ENCODE measurements around the gene TGIF1. TPM values are rescaled to one million over a fixed set of nuclear protein-coding genes. Genes with fewer than 3 reads are reported as not detected.

The TGIF1 gene
- total RNA-seq, 3 donors from 2014 or later (not counting 1 experiment from before 2014, with no cell fraction given), result 57.5 to 74.7 (median 60.4) TPM

GRCh38 chr18:3402982-3403451, 47.0 kb upstream of the TGIF1 start:
- WGBS (ENCODE audit: insufficient coverage), result 76% methylated on average over 1 of the region's 1 CpG
- H3K9me3 Mint-ChIP-seq, result no peaks in the 10 kb centered on the region
- H3K36me3 ChIP-seq (ENCODE audit: control insufficient read depth, insufficient read depth, low read length), result no peaks in the 10 kb centered on the region
- TF ChIP-seq, protein P1, sequence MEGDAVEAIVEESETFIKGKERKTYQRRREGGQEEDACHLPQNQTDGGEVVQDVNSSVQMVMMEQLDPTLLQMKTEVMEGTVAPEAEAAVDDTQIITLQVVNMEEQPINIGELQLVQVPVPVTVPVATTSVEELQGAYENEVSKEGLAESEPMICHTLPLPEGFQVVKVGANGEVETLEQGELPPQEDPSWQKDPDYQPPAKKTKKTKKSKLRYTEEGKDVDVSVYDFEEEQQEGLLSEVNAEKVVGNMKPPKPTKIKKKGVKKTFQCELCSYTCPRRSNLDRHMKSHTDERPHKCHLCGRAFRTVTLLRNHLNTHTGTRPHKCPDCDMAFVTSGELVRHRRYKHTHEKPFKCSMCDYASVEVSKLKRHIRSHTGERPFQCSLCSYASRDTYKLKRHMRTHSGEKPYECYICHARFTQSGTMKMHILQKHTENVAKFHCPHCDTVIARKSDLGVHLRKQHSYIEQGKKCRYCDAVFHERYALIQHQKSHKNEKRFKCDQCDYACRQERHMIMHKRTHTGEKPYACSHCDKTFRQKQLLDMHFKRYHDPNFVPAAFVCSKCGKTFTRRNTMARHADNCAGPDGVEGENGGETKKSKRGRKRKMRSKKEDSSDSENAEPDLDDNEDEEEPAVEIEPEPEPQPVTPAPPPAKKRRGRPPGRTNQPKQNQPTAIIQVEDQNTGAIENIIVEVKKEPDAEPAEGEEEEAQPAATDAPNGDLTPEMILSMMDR (IDR thresholded peaks at IDR 0.05), result no peak
- no peaks in the 10 kb centered on the region for H3K27me3 Mint-ChIP-seq (ENCODE audit: low read depth in 2 of 2)
- H3K9me3 ChIP-seq (ENCODE audit: control insufficient read depth, insufficient read depth, low read length), result no peaks in the 10 kb centered on the region
- peaks cover 0 to 5% of the 10 kb centered on the region in 2 donors for H3K4me1 Mint-ChIP-seq
- no peak overlapping the region for H3K4me3 Mint-ChIP-seq
- peak in 1 of 2 donors; percentile 34 for DNase-seq
- H3K27ac ChIP-seq (ENCODE audit: low read length), result peak overlapping the region; percentile 21
- no peaks in the 10 kb centered on the region for H3K36me3 Mint-ChIP-seq
- no peaks in the 10 kb centered on the region for H3K27me3 ChIP-seq (ENCODE audit: control insufficient read depth, insufficient read depth, low read length)
- no peak overlapping the region for H3K4me3 ChIP-seq (ENCODE audit: low read length)
- ATAC-seq, result peak in 1 of 3 donors; percentile 55
- intact Hi-C loops (cut with micrococcal nuclease), result no loop called here
- H3K4me1 ChIP-seq (ENCODE audit: control insufficient read depth, insufficient read depth, low read length), result peaks cover 3% of the 10 kb centered on the region
- no peak overlapping the region for H3K27ac Mint-ChIP-seq

DNA sequence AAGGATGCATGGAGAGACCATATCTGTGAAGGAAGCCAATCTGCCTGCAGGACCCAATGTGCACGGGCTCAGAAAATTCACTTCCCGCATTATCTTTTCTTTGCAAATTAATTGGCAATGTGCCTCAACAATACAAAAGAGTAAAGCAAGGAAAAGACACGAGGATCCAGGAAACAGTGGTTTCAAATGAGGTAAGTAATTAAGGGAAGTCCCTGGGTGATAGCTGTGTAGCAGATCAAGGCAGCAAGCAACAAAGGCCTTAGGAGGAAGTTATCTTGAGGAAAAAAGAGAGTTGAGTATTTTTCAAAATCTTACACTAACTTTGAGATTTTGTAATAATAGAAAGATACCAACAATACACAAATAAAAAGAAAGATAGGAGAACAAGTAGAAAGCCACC, 44.3 kb upstream of the TGIF1 start:
- DNase-seq (peak in 1 of 2 donors; percentile 36), ATAC-seq (no peak)
- Mint-ChIP-seq H3K9me3 (no peaks in the 10 kb centered on the region), H3K27me3 (ENCODE audit: low read depth in 2 of 2) (no peaks in the 10 kb centered on the region), H3K4me3 (no peak overlapping the region), H3K27ac (no peak overlapping the region), H3K36me3 (no peaks in the 10 kb centered on the region), H3K4me1 (peaks cover 0 to 5% of the 10 kb centered on the region in 2 donors)
- 34% methylated on average over 3 of the region's 3 CpGs for WGBS (ENCODE audit: insufficient coverage)
- Histone ChIP-seq H3K36me3 (ENCODE audit: control insufficient read depth, insufficient read depth, low read length) (no peaks in the 10 kb centered on the region), H3K9me3 (ENCODE audit: control insufficient read depth, insufficient read depth, low read length) (no peaks in the 10 kb centered on the region), H3K4me1 (ENCODE audit: control insufficient read depth, insufficient read depth, low read length) (peaks cover 3% of the 10 kb centered on the region), H3K27ac (ENCODE audit: low read length) (no peak overlapping the region), H3K27me3 (ENCODE audit: control insufficient read depth, insufficient read depth, low read length) (no peaks in the 10 kb centered on the region), H3K4me3 (ENCODE audit: low read length) (no peak overlapping the region)
- TF ChIP-seq, protein P1 (IDR thresholded peaks at IDR 0.05), result no peak
- intact Hi-C loops (cut with micrococcal nuclease), result no loop called here

- Histone ChIP-seq H3K4me1 (ENCODE audit: control insufficient read depth, insufficient read depth, low read length) (peaks cover 6% of the 10 kb centered on the region), H3K9me3 (ENCODE audit: control insufficient read depth, insufficient read depth, low read length) (no peaks in the 10 kb centered on the region), H3K27ac (ENCODE audit: low read length) (no peak overlapping the region), H3K36me3 (ENCODE audit: control insufficient read depth, insufficient read depth, low read length) (no peaks in the 10 kb centered on the region), H3K27me3 (ENCODE audit: control insufficient read depth, insufficient read depth, low read length) (no peaks in the 10 kb centered on the region), H3K4me3 (ENCODE audit: low read length) (no peak overlapping the region)
- DNase-seq (no peak), ATAC-seq (no peak)
- 98% methylated on average over 3 of the region's 3 CpGs for WGBS (ENCODE audit: insufficient coverage)
- Mint-ChIP-seq H3K27me3 (ENCODE audit: low read depth in 2 of 2) (peaks cover 4 to 7% of the 10 kb centered on the region in 2 donors), H3K4me1 (peaks cover 0 to 10% of the 10 kb centered on the region in 2 donors), H3K36me3 (no peaks in the 10 kb centered on the region), H3K9me3 (no peaks in the 10 kb centered on the region), H3K4me3 (no peak overlapping the region), H3K27ac (no peak overlapping the region)
- TF ChIP-seq, protein P1 (IDR thresholded peaks at IDR 0.05), result no peak
- intact Hi-C loops (cut with micrococcal nuclease), result no loop called here
Observed at GRCh38 chr18:3408107-3408506, 41.9 kb upstream of the TGIF1 start.

GRCh38 chr18:3409811-3410210, 40.2 kb upstream of the TGIF1 start:
- no peaks in the 10 kb centered on the region for H3K27me3 ChIP-seq (ENCODE audit: control insufficient read depth, insufficient read depth, low read length)
- H3K27ac ChIP-seq (ENCODE audit: low read length), result no peak overlapping the region
- no peaks in the 10 kb centered on the region for H3K9me3 Mint-ChIP-seq
- H3K27ac Mint-ChIP-seq, result no peak overlapping the region
- no peaks in the 10 kb centered on the region for H3K36me3 Mint-ChIP-seq
- H3K36me3 ChIP-seq (ENCODE audit: control insufficient read depth, insufficient read depth, low read length), result no peaks in the 10 kb centered on the region
- peaks cover 0 to 10% of the 10 kb centered on the region in 2 donors for H3K4me1 Mint-ChIP-seq
- no peak for DNase-seq
- H3K4me3 Mint-ChIP-seq, result no peak overlapping the region
- no peak overlapping the region for H3K4me3 ChIP-seq (ENCODE audit: low read length)
- ATAC-seq, result no peak
- WGBS (ENCODE audit: insufficient coverage), result 95% methylated on average over 7 of the region's 7 CpGs
- H3K27me3 Mint-ChIP-seq (ENCODE audit: low read depth in 2 of 2), result peaks cover 4 to 7% of the 10 kb centered on the region in 2 donors
- no peaks in the 10 kb centered on the region for H3K9me3 ChIP-seq (ENCODE audit: control insufficient read depth, insufficient read depth, low read length)
- H3K4me1 ChIP-seq (ENCODE audit: control insufficient read depth, insufficient read depth, low read length), result peaks cover 6% of the 10 kb centered on the region
- TF ChIP-seq, protein P1 (IDR thresholded peaks at IDR 0.05), result no peak
- intact Hi-C loops (cut with micrococcal nuclease), result no loop called here

Measured in natural killer cell (primary cell).